ENCODE results near the gene ANXA10. TPM values are rescaled to one million over a fixed set of nuclear protein-coding genes. Genes with fewer than 3 reads are reported as not detected.
A peak's percentile ranks its signal among the peaks of the same experiment; 100 is the strongest.

ANXA10 gene
- total and polyA plus RNA-seq, 2 donors (not counting 3 experiments of a cell fraction or from before 2014, with no cell fraction given): not detected

GRCh38 chr4:168097161-168097560, 4.8 kb downstream of the ANXA10 start:
- dilution Hi-C loops (cut with MboI; ENCODE audit: extremely low pct_ligation_motif_present, low sequenced_read_pairs) (no loop called here), intact Hi-C loops (cut with micrococcal nuclease) (loop anchor here (5.0 kb wide), 1 partner anchor 55 kb away; no protein-coding TSS in a partner anchor)
- ChIA-PET POLR2A (no interaction called here), CTCF (no interaction called here)
- no TSS peak for BruUV-seq (replicated peaks)
- H3K9me3 ChIP-seq (replicated peaks; ENCODE audit: control insufficient read depth, insufficient read depth, low read length): no peaks in the 10 kb centered on the region
- H4K20me1 ChIP-seq (replicated peaks; ENCODE audit: control insufficient read depth, extremely low read depth, insufficient read depth, low read length): no peaks in the 10 kb centered on the region
- no peak overlapping the region for H3K27ac ChIP-seq (ENCODE audit: insufficient read depth, low read depth, low read length)
- TF ChIP-seq CTCF (IDR thresholded peaks at IDR 0.05; ENCODE audit: extremely low read depth in 1 of 2, insufficient read depth in 1 of 2, low read depth in 1 of 2, low read length in 2 of 2): no peak
- TF ChIP-seq POLR2AphosphoS5 (IDR thresholded peaks at IDR 0.05; ENCODE audit: insufficient read depth, low read depth, low read length): no peak
- TF ChIP-seq MAX (IDR thresholded peaks at IDR 0.05; ENCODE audit: insufficient read depth, insufficient read length): no peak
- no peak for TF ChIP-seq MYC (IDR thresholded peaks at IDR 0.05; ENCODE audit: low read depth, low read length)
- FAIRE-seq (no peak), DNase-seq (ENCODE audit: low read depth, low spot score) (no peak)
- no peaks in the 10 kb centered on the region for H3K36me3 ChIP-seq (ENCODE audit: control insufficient read depth in 2 of 2, extremely low read depth in 1 of 2, insufficient read depth in 2 of 2, low read length in 2 of 2)
- no peak overlapping the region for H3K4me2 ChIP-seq (ENCODE audit: insufficient read depth, low read length)
- no peak overlapping the region for H3K4me3 ChIP-seq (replicated peaks in 1 of 3; ENCODE audit: insufficient read depth in 1 of 3, low read depth in 1 of 3, low read length in 3 of 3)
- no peaks in the 10 kb centered on the region for H3K9me1 ChIP-seq (replicated peaks; ENCODE audit: control insufficient read depth, extremely low read depth, insufficient read depth, low read length)
- H3K27me3 ChIP-seq (ENCODE audit: control insufficient read depth in 2 of 2, insufficient read depth in 2 of 2, low read length in 2 of 2): no peaks in the 10 kb centered on the region
- H3K4me1 ChIP-seq (ENCODE audit: control insufficient read depth, extremely low read depth, insufficient read depth, low read length): peaks cover 58% of the 10 kb centered on the region
- no peak overlapping the region for H3K9ac ChIP-seq (replicated peaks; ENCODE audit: extremely low read depth, insufficient read depth, low read length)
- H3K79me2 ChIP-seq (ENCODE audit: control insufficient read depth, insufficient read depth, low read length): no peaks in the 10 kb centered on the region
- no peak overlapping the region for H2AFZ ChIP-seq (ENCODE audit: low read depth, low read length)

GRCh38 chr4:168098248-168098717, 5.9 kb downstream of the ANXA10 start:
- ChIA-PET POLR2A (no interaction called here), CTCF (interaction anchor here (0.9 to 1.4 kb wide), 2 partner anchors 20 to 56 kb away, joined by 4 to 12 read pairs; no protein-coding TSS in a partner anchor)
- no peaks in the 10 kb centered on the region for H3K9me1 ChIP-seq (replicated peaks; ENCODE audit: control insufficient read depth, extremely low read depth, insufficient read depth, low read length)
- H3K4me1 ChIP-seq (ENCODE audit: control insufficient read depth, extremely low read depth, insufficient read depth, low read length): peaks cover 58% of the 10 kb centered on the region
- dilution Hi-C loops (cut with MboI; ENCODE audit: extremely low pct_ligation_motif_present, low sequenced_read_pairs): no loop called here
- peak; percentile 91 for DNase-seq (ENCODE audit: low read depth, low spot score)
- H3K27ac ChIP-seq (ENCODE audit: insufficient read depth, low read depth, low read length): peak overlapping the region; percentile 75
- peak; percentile 88 for FAIRE-seq
- H3K79me2 ChIP-seq (ENCODE audit: control insufficient read depth, insufficient read depth, low read length): no peaks in the 10 kb centered on the region
- H3K36me3 ChIP-seq (ENCODE audit: control insufficient read depth in 2 of 2, extremely low read depth in 1 of 2, insufficient read depth in 2 of 2, low read length in 2 of 2): no peaks in the 10 kb centered on the region
- H3K4me3 ChIP-seq (replicated peaks in 1 of 3; ENCODE audit: insufficient read depth in 1 of 3, low read depth in 1 of 3, low read length in 3 of 3): no peak overlapping the region
- H3K9ac ChIP-seq (replicated peaks; ENCODE audit: extremely low read depth, insufficient read depth, low read length): peak overlapping the region; percentile 3
- H2AFZ ChIP-seq (ENCODE audit: low read depth, low read length): no peak overlapping the region
- TF ChIP-seq POLR2AphosphoS5 (IDR thresholded peaks at IDR 0.05; ENCODE audit: insufficient read depth, low read depth, low read length): peak; percentile 53
- TF ChIP-seq FOS (IDR thresholded peaks at IDR 0.05; ENCODE audit: borderline replicate concordance, insufficient read depth, low read length): peak; percentile 98
- TF ChIP-seq POLR2A (IDR thresholded peaks at IDR 0.05; ENCODE audit: low read depth, low read length): peak; percentile 47
- no peak for TF ChIP-seq EZH2 (IDR thresholded peaks at IDR 0.05; ENCODE audit: borderline replicate concordance, low read depth, low read length, severe bottlenecking)
- peak; percentile 96 for TF ChIP-seq JUN (IDR thresholded peaks at IDR 0.05; ENCODE audit: borderline replicate concordance, insufficient read depth, insufficient read length, low read depth)
- no peak for TF ChIP-seq CTCF (IDR thresholded peaks at IDR 0.05; ENCODE audit: extremely low read depth in 1 of 2, insufficient read depth in 1 of 2, low read depth in 1 of 2, low read length in 2 of 2)
- TF ChIP-seq GATA2 (IDR thresholded peaks at IDR 0.05; ENCODE audit: insufficient read depth, insufficient read length, low read depth, low read length): peak; percentile 95
- H3K27me3 ChIP-seq (ENCODE audit: control insufficient read depth in 2 of 2, insufficient read depth in 2 of 2, low read length in 2 of 2): no peaks in the 10 kb centered on the region
- intact Hi-C loops (cut with micrococcal nuclease): loop anchor here (5.0 kb wide), 1 partner anchor 54 kb away; no protein-coding TSS in a partner anchor
- no peaks in the 10 kb centered on the region for H3K9me3 ChIP-seq (replicated peaks; ENCODE audit: control insufficient read depth, insufficient read depth, low read length)
- H4K20me1 ChIP-seq (replicated peaks; ENCODE audit: control insufficient read depth, extremely low read depth, insufficient read depth, low read length): no peaks in the 10 kb centered on the region
- no TSS peak for BruUV-seq (replicated peaks)
- peak overlapping the region; percentile 70 for H3K4me2 ChIP-seq (ENCODE audit: insufficient read depth, low read length)
